Ishikawa (cell line): Measurements from ENCODE around the gene CLTCL1.
A peak's percentile ranks its signal among the peaks of the same experiment; 100 is the strongest.

Source experiments
- CEBPB ChIP-seq: IDR thresholded peaks from 2 replicates; pipeline ENCODE4 v1.6.1; 2012
- CREB1 ChIP-seq: IDR thresholded peaks from 2 replicates; pipeline ENCODE4 v1.6.1; 2012; ENCODE audit warnings: low read depth
- EGR1 ChIP-seq: IDR thresholded peaks from 2 replicates; pipeline ENCODE4 v1.6.1; 2012
- EP300 ChIP-seq: IDR thresholded peaks from 2 replicates; pipeline ENCODE4 v1.6.1; 2012; ENCODE audit warnings: borderline replicate concordance
- FOXM1 ChIP-seq: IDR thresholded peaks from 2 replicates; pipeline ENCODE4 v1.6.1; 2012; ENCODE audit warnings: low read depth, borderline replicate concordance
- MAX ChIP-seq: IDR thresholded peaks from 2 replicates; pipeline ENCODE4 v1.6.1; 2012
- NFIC ChIP-seq: IDR thresholded peaks from 2 replicates; pipeline ENCODE4 v1.6.1; 2012
- RAD21 ChIP-seq: IDR thresholded peaks from 2 replicates; pipeline ENCODE4 v1.6.1; 2012; ENCODE audit warnings: low read depth
- REST ChIP-seq: IDR thresholded peaks from 2 replicates; pipeline ENCODE4 v1.6.1; 2012; ENCODE audit warnings: low read depth, mild to moderate bottlenecking
- TAF1 ChIP-seq: IDR thresholded peaks from 2 replicates; pipeline ENCODE4 v1.6.1; 2012; ENCODE audit warnings: low read depth, mild to moderate bottlenecking
- TCF12 ChIP-seq: IDR thresholded peaks from 2 replicates; pipeline ENCODE4 v1.6.1; 2012; ENCODE audit warnings: low read depth
- TEAD4 ChIP-seq: IDR thresholded peaks from 2 replicates; pipeline ENCODE4 v1.6.1; 2012
- USF1 ChIP-seq: IDR thresholded peaks from 2 replicates; pipeline ENCODE4 v1.6.1; 2012
- YY1 ChIP-seq: IDR thresholded peaks from 2 replicates; pipeline ENCODE4 v1.6.1; 2012; ENCODE audit warnings: low read depth
- ZBTB7A ChIP-seq: IDR thresholded peaks from 2 replicates; pipeline ENCODE4 v1.6.1; 2012; ENCODE audit warnings: low read depth

The CLTCL1 gene

GRCh38 chr22:19292458-19293230, 1.1 kb upstream of the CLTCL1 start:
- TF ChIP-seq EGR1 (no peak), RAD21 (no peak), TAF1 (no peak), TEAD4 (no peak), TCF12 (no peak), USF1 (no peak), REST (no peak), CREB1 (no peak), YY1 (no peak), EP300 (no peak), MAX (no peak), FOXM1 (no peak), ZBTB7A (no peak), CEBPB (no peak), NFIC (no peak)

- TF ChIP-seq USF1 (no peak), TCF12 (no peak), EP300 (no peak), ZBTB7A (0 out of 2 replicates have a peak, but pooled peaks have one; percentile 47), NFIC (no peak), MAX (no peak), RAD21 (no peak), YY1 (no peak), EGR1 (no peak), TAF1 (no peak), CREB1 (no peak), FOXM1 (no peak), REST (no peak), TEAD4 (0 out of 2 replicates have a peak, but pooled peaks have one; percentile 3), CEBPB (no peak)
Observed at GRCh38 chr22:19291218-19291579, 320 bp downstream of the CLTCL1 start.

- TF ChIP-seq ZBTB7A (no peak), FOXM1 (no peak), EGR1 (no peak), REST (no peak), CEBPB (no peak), TAF1 (no peak), MAX (no peak), RAD21 (no peak), NFIC (no peak), EP300 (no peak; the same call in 1 of the 2 replicates), USF1 (no peak)
Observed at GRCh38 chr22:19290400-19291217, 910 bp downstream of the CLTCL1 start.
